COLO829 (cell line): ENCODE data around the gene VSTM4.

Experiments used
- DNase-seq: peaks from one replicate; pipeline ENCODE4 v3.0.0; 2012; ENCODE audit warnings: low spot score

VSTM4 gene

DNA sequence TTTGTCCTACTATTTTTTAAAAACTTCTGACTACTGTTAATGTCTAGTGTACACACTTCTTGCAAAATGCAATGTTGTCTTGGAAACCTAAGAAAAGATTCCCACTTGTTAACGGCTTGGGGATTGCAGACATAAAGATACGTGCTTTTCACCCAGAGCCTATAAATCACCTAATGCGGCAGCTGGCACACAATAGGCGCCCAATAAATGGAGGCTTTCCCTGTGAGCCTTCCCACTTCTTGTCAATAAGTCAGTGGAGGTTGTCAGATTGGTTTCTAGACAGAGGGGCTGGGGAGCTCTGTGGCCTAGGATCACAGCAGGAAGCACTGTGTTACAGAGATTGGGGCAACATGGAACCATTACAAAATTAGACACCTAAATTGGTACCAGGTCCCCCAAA is 74.7 kb downstream of the VSTM4 start:
- no peak for DNase-seq

DNA sequence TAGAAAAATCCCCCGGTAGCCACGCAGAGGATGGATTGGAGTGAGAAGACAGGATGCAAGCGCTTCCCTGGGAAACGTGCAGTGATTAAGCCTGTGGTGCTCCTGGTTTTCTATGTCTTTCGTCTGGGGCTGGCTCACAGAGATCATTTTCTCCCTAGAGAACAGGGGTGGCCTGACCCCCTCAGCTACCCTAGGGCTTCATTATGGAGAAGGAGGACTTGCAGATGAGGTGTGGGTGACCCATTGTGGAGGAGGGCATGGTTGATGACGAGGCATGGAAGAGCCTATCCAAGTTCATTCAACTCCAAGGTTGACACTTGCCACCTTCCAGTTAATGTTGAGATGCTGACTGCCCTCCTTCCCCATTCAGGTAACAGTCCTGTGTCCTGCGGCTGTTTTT is 75.9 kb downstream of the VSTM4 start:
- DNase-seq: no peak

DNA sequence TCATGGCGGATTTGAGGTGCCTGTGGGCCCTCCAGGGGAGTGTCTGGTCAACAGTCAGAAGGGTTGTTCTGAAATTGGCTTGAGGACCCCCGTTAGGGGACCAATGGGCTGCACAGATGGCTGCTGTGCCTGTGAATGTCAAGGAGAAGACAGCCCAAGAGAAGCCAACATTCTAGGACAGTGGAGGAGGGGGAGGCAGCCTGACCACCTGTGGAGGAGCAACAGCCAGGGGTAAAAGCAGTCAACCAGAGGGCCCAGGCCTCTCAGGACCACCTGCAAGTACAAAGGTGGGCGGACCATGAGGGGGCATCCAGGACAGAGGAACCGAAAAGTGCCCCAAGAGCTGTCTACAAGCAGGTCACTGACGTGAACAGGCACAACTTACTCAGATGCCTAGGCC is 76.6 kb downstream of the VSTM4 start:
- DNase-seq: no peak

DNA sequence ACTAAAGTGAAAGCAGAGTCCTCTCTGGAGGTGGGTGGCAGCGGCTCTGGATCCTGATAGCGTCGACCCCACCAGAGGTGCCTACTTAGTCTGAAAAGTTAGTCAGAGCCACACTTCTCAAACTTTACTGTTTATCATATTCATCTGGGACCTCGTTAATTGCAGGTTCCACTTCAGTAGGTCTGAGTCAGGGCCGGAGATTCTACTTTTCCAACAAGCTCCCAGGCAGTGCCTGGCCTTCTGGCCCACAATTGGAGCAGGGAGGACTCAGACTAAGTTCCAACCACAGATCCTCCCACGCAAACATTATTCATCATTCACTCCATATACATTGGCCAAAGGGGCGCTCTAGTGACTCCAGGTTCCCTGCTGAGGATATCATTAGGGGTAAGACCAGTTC is 78.1 kb downstream of the VSTM4 start:
- peak; percentile 17 for DNase-seq

DNA sequence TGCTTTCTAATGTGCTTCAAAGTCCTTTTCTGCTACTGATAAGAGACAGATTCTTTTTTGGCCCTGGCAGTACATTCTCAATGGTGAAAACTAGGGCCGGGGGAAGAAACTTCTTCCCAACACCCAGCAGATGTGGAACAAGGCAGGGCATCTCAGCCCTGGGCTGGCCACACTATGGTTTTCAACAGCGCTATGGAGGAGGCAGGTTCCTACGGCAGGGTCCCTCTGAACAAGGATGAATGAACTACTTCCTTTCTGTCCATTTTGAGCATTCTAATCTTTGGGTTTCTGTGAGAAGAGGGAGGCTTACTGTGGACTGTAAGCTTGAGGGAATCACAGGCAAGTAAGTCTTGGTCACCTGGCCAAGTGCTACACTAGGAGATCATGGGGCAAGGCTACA is 78.7 kb downstream of the VSTM4 start:
- no peak for DNase-seq

DNA sequence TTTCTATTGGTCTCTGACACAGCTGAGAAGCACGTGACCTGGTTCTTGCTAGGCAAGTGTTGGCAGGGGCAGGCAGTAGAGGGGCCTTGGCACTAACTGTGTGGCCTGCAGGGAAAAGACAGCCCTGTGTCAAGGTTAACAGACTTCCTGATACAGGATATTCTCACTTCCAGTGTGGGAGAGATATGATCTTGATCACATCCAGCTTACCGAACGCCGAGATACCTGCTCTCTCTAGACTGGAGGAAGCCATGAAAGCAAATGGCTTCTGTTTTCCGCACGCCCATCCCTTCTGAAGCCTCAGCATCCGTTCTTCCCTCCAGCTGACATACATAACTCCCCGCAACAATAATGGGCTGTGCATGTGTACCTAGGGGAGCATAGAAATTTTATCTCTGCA is 79.4 kb downstream of the VSTM4 start:
- DNase-seq: no peak

DNA sequence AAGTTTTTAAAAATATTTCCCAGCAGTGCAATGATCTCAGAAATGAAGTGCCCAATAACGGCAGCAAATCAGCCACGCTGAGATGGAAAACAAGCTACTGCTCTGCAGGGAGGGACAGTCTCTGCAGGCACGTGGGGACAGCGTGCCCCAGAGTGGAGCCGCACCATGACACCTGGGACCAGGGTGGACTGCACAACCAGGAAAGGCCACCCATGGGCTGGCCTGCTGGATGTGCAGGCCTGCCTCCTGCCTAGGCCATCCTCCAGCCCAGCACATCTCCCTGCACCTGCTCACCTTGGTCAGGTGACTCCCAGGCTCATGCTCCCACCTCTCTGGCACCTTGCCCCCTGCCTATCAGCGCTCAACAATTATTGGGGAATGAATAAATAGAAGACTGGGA is 80.4 kb downstream of the VSTM4 start:
- DNase-seq: no peak

DNA sequence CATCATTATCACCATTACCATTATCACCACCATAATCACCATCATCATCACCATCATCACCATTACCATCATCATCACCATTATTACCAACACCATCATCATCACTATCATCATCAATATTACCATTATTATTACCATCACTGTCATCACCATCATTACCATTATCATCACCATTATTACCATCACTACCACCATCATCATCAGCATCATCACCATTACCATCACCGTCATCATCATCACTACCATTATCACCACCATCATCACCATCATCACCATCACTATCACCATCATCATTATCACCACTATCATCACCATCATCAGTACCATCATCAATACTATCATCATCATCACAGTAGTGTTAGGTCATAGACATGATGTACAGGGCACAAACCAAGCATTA is 81.4 kb downstream of the VSTM4 start:
- no peak for DNase-seq

DNA sequence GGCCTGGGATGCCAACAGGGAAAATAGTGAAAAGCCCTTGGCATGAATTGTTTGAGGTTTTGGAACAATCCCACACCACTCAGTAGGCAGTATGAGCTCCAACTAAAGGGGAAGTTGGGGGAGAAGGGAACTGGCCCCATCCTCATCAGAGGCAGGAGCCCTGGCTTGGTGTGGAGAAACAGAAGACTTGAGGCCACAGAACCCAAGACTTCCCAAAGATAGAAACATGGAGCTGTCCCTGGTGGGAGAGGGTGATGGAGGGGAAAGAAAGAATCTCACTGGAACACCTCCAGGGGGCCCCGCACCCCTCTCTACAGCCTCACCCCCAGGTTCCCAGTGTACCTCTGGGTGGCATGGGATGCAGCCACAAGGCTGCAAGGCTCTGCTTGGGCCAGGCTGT is 85.7 kb downstream of the VSTM4 start:
- no peak for DNase-seq

DNA sequence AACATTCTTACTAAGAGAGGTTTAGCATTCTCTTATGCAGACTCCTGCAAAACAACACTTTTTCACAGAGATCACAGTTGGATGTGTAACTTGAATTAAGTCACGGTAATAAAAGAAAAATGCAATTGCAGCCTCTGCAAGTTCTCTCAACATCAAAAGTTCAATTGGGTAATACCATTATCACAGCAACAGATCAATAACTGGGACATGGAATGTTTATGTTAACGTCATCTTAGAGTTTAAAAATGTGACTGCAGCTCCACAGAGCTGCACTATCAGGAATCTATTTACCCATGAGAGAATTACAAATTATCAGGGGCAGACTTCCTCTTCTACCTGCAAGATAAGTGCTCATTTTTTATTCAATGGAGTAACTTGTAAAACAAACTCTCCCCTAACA is 86.7 kb downstream of the VSTM4 start:
- DNase-seq: no peak

DNA sequence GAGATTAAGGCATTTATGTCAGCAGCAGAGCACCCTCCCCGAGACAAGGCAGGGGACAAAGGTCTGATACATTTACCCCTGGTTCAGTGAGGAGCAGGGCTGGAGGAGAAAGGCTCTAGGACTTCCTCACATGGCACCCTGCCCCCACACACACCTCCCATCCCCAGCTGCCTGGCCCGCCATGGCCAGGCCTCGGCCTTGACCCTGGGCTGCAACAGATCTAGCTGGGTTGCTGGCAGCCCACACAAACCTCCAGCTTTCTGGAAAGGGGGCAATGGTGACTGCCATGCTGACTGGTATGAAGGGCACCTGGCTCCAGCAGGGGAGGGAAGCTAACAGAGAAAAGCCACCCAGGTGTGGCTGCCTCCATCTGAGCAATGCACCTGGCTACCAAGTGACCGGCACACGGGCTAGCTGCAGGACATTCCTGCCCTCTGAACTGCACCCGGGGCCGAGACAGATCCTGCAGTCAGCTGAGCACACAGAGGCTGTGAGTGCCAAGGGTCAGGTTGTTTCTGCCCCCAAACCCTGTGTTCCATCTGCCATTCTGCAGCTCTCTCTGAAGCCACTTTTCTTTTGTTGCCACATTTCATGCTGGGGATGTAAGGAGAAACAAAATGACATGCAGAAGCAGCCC is 89.9 kb downstream of the VSTM4 start:
- DNase-seq: no peak

DNA sequence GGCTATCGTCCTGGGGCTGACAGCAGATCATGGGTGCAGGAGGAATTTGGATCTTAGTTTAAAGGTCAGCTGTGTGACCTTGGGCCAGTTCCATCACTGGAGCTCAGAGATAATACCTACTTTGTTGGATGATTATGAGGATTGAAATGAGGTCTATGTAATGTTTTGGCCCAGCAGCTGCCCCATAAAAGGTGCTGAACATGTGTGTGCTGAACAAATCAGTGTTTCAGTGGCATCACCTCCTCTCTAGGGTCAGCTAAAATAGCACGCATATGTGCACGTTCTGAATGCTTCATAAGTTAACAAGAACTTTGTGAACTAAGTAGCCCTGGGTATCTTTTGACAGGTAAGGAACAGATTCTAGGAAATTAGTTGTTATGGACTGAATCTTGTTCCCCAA is 90.8 kb downstream of the VSTM4 start:
- no peak for DNase-seq

DNA sequence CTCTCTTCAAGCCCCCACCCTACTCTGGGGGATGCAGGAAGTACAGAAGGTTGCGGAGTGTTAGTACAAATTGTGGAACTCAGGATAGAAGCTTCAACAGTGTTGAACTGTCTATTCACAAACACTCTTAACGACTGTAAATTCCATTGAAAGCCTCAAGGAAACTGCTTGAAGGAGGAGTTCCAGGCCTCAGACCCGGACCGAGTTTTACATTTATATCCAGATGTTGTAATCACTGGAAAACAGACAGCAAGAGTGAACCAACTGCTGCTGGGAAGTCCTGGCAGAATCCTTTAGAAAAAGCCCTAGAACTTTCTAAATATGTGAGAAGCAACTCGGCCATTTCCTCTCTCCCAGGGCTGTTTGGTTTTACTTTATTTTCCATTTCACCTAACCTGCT is 91.6 kb downstream of the VSTM4 start:
- DNase-seq: no peak

DNA sequence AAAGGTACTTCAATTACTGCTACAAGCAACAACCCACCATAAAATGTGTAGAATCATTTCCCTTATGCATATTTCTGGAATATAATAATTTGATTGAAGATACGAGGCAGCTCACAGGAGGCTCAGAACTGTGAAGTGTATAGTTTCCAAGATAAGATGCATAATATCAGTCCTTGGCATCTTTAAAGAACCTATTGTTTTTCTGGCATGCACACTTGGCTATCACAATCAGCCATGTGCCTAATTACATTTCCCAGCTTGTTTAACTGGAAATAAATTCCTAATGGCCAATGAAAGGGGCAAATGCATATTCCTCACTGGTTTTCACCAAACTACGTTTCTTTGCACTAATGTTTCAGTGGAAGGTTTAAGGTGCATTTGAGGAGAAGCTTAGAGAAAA is 92.3 kb downstream of the VSTM4 start:
- DNase-seq: no peak

DNA sequence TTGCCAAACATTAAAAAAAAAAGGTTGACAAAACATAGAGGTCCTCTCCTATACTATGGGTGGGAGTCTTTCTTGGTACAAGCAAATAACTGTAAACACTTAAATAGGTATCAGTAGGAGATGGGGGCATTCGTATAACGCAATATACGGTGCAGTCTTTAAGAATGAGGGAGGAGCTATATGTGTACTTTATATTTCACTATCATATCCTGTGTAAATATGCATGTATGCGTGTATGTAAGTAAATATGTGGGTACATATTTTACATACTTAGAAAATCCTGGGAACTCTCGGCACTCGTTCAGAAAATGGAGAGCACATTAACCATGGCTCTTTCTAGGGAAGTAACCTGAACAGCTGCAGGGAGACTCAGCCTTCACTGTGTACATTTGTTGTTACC is 93.6 kb downstream of the VSTM4 start:
- DNase-seq: no peak

DNA sequence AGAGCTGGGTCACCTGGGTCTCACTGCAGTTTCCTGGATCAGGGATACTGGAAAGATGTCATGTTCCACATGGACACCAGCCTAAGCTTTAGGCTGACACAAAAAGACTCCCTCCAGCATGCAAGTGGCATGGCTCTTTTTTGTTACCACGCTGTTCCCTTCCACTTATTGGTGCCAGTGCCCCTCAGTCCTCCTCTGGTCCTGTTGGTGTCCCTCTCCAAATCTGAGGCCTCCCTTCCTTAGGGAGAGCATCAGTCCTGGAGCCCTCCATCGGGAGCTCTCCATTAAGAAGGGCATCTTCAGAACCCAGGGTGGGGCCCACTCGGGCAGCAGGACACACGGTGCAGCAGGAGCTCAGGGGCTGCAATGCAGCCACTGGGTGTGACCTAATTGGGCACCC is 99.6 kb downstream of the VSTM4 start:
- DNase-seq: no peak

DNA sequence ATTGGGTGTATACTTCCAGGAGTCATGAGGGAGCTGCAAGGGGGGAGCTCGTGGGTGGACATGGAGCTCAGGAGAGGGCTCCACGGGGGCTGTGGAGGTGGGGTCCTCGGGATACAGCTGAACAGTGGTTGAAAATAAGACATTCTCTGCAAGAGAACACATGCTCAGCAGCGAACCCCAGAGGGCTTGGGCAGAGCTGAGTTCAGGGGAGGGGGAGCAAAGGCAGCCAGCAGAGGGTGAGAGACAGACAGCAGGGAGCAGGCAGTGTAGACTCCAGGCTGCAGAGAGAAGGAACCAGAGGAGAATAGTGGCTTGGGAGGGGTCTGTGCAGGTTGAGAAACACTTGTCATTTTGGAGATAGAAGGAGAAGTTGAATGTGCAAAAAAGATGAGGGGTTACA is 102.7 kb downstream of the VSTM4 start:
- DNase-seq: no peak

DNA sequence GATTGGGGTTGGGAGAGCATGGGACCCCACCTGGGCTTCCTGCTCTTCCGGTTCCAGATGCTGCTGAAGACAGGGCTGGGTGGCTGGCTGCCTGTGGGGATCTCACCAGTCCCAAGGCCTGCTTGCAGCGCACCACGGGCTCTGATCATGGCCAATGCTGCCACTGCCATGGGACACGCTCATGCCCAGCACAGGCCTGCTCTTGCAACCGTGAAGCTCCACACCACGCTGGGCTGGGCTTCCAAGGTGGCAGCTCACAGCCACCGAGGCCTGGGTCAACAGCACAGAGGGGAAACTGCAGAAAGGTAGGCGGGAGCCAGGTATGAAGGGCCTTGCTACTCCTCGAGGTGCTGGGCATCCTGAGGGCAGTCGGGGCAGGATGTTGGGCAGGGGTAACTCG is 103.6 kb downstream of the VSTM4 start:
- DNase-seq: no peak

DNA sequence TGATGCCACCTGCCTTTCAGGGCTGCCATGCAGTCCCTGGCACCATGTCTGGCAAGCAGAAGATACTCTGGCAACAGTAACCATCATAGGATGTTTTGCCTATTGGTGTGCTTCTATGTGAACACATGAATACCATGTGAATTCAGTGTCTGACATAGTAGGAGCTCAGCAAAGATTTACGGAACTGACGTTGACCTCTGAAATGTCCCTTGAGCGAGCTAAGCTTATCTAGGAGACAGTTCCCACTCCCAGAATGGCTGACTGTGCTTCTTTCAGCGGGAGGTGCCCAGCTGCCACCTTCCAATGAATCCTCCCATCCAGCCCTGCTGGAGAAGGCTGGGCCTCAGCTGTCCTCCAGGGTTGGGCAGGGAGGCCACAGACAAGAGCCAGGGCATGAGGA is 104.5 kb downstream of the VSTM4 start:
- DNase-seq: no peak

DNA sequence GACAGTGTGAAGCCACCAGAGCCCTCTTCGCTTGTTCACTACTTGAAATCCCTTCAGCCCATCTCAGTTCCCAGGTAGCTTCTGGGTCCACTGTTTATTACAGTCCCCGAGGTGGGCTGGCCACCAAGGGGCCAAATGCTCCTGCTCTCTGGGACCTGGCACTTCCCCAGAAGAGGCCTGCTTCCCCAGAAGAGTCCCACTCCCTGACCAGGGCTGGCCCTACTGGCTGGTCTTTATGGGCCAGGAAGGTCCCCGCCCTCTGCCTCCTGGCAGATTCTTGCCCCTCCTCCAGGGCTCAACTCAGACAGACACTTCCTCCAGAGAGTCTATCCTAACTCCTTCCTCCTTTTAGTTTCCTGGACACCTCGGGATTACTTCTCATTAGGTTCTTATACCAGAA is 105.0 kb downstream of the VSTM4 start:
- no peak for DNase-seq

DNA sequence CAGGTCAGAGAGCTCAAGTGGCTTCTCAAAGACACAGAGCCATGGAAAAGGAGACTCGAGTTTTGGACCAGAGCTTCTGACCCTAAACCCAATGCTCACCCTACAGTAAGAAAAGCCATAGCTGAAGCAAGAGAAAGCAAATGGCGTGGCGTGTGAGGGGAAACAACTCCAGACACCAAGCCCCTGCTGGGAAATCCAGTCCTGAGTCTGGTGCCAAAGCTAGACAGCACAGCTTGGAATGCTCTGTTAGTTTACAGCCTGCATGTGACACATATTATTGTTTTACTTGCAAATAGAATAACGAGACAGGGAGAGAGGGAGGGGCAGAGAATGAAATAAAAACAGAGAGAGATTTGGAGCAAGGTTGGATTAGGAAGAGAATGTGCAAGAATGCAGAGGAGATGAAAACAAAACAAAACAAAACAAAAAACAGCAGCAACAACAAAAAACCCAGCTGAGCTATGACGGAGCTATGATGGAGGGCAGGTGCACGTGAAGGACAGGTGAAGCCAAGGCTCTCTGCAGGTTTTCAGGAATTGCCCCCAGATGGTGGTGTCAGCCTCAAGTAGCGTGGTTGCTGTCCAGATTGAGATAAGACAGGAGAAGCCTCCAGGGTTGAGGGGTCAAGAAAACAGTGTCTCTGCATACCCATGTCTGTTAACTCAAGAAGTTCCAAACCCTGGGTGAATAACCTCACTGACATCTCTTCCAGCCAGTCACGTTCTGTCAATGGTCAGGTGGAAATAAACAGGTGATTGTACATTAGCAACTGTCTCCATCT is 105.9 kb downstream of the VSTM4 start:
- no peak for DNase-seq

DNA sequence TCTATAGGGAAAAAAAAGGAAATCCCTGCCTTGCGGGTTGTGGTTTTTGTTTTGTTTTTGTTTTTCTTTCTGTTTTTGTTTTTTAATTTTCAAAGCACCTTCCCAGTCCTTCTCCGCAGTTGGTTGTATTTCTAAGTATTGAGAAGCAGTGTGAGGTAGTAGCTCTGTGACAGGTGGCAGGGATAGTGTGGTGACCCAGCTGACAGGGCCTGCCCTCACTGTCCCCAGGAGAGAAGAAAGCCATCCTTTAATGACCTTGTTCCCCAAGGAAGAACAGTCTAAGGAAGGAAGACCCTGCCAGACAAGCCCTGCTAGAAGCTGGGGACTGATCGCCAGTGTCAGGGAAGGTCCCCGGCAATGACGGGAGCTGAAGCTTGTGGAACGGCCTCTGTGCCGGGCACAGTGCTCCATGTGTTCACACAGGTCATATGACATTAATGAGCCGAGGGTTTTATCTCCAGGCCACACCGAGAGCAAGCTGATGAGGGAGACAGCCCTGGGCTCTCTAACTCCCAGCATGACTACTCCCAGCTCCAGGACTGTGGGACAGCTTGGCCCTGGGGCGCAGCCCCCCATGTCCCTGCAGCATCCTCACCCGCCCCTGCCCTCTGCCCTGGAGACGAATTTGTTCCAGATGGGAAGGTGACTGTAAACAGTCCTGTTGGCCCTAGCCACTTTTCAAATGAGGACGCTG is 106.7 kb downstream of the VSTM4 start:
- DNase-seq: no peak

DNA sequence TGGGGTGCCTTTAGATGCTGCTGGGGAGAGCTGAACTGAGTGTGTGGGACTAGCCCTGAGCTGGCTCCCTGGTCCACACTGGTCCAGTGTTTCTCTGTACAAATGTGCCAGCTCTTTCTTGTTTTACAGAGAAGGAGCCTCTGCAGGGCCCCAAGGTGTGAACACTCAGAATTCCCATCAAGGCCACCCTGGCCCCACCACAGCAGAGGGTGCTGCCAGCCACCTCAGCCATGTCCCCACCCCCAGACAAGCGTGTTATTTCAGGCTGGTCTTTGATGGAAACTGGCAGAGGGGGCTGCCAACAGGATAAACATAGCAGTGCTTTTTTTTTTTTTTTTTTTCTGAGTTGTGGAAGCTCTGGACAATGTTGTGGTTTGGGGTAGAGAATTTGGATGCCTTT is 107.2 kb downstream of the VSTM4 start:
- no peak for DNase-seq

DNA sequence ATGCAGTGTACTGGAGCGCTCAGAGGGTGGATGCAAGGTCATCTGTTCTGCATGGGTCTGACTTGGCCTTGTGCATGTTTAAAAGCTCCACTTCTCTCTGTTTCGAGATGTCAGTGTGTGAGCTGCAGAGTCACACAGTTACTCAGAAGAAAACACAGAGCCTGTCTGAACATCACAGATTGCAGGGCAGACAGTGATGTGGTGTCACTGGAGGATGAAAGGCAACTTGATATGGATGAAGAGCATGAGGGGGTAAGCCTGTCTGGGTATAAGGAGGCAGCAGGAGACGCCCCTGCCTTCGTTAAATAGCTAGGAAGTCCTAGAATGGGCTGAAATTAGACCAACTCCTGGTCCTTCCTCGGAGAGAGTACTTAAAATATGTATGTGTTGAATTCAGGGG is 108.2 kb downstream of the VSTM4 start:
- DNase-seq: no peak
